Measurements from ENCODE around the gene PLAGL1.
"Not testable (repeated sequence)": the region's sequence is repeated elsewhere in the genome, so short reads cannot be mapped to it uniquely, and the experiment has no call there.

PLAGL1 gene, protein sequence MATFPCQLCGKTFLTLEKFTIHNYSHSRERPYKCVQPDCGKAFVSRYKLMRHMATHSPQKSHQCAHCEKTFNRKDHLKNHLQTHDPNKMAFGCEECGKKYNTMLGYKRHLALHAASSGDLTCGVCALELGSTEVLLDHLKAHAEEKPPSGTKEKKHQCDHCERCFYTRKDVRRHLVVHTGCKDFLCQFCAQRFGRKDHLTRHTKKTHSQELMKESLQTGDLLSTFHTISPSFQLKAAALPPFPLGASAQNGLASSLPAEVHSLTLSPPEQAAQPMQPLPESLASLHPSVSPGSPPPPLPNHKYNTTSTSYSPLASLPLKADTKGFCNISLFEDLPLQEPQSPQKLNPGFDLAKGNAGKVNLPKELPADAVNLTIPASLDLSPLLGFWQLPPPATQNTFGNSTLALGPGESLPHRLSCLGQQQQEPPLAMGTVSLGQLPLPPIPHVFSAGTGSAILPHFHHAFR

DNA sequence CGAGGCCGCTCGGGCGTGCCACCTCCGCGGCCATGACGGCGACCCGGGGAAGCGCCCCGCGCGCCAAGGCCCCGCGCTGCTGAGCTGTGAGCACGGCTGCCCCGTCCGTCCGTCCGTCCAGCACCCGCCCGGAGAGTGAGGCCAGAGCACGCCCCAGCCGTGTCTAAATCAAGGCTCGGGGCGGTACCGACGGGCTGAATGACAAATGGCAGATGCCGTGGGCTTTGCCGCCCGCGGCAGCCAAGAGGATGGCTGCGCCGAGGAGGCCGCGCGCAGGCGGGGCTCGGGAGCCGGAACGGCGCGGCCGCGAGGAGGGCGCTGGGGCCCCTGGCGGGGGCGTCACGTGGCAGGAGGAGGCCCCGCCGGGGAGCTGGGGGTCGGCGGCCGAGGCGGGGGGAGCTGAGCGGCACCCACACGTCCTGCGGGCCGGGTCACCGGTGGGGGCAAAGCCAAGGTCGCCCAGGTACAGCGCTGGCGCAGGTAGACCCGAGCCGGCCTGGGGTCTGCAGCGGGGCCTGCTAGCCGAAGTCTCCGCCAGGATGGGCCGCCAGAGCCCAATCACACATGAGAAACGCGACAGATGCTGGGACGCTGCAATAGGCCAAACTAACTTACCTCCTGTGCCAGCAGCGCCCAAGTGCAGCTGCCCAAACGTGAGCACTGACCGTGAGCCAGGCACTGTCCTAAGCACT lies at the start of gene PLAGL1:
TSS of gene PLAGL1 (minus strand) at position 140 of the 692 bp plus-strand sequence. CDS start 60,123 bp downstream, outside the sequence.
- peak; percentile 8 for DNase-seq (ENCODE audit: low read depth)

DNA sequence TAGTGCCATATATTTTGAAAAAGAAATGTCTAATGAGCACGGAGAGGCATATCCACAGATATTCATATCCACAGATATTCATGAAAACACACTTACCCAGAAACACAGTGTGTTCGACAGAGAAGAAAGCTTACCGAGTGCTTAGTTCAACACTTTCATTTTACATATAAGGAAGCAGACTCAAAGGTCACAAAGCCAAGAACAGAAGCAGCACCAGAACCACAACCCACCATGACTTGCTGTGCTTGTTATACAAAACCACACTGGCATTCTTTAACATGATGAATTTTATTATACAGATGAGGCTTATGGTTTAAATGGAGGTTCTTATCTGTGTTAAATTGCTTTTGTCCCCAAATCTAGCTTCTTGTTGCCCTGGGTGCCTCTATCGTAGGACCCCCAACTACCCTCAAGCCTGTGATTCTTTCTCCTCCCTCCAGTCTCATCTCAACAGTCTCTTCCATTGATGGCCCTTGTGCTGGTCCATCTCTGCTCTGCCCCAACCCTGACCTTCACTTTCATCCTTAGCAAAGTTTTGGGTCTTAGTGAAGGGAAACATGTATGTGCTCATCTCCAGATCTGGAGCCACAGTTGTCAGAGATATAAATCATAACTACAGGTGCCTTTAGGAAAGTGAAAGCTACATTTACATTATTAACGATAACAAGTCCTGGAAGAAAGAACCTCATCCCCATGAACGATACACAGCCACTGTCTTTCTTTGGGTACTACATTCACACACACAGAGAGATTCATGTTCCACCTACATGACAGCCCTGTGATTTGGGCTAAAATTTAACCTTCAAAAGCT lies 47.3 kb upstream of the PLAGL1 start:
- peak; percentile 28 for DNase-seq (ENCODE audit: low read depth)

DNA sequence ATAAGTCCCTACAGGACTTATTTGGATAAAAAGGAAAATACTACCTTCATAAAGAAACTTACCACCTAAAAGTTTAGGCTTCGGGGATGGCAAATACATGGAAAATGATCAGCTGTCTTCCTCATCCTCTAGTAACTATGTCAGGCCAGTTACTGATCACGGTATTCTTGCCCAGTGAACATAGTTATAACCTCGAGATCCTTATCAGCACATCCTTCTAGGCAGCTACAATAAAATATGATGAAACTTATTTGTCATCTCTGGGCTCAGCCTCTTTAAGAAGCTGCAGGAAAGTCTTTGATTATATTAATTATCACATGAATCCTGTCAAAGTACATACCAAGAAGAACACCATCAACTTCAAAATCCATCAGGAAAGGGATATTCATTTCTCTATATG lies 45.5 kb upstream of the PLAGL1 start:
- DNase-seq (ENCODE audit: low read depth) = no peak

DNA sequence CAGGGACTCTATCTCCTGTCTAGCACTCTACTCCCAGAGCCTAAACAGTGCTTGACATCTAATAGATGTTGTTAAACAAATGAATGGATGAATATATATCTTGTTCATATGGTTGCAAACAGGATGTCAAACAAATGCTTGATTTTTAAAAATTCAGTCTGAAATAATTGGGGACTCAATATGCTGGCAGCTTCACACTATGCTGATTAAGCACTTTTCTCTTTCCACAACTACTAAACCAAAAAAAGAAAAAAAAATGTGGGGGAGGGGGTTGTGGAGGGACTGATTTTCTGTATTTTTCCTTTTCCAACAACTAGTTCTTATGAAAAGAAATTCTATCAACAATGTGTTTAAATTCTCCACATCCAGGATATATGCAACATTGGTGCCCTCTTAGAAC lies 44.4 kb upstream of the PLAGL1 start:
- no peak for DNase-seq (ENCODE audit: low read depth)

DNA sequence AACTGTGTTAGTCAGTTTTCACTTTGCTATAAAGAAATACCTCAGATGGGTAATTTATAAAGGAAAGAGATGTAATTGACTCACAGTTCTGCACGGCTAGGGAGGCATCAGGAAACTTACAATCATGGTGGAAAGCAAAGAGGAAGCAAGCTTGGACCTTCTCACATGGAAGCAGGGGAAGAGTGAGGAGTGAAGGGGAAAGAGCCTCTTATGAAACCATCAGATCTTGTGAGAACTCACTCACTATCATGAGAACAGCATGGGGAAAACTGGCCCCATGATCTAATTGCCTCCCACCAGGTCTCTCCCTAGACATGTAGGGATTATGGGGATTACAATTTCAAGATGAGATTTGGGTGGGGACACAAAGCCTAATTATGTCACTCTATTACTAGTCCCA lies 41.3 kb upstream of the PLAGL1 start:
- no peak for DNase-seq (ENCODE audit: low read depth)

DNA sequence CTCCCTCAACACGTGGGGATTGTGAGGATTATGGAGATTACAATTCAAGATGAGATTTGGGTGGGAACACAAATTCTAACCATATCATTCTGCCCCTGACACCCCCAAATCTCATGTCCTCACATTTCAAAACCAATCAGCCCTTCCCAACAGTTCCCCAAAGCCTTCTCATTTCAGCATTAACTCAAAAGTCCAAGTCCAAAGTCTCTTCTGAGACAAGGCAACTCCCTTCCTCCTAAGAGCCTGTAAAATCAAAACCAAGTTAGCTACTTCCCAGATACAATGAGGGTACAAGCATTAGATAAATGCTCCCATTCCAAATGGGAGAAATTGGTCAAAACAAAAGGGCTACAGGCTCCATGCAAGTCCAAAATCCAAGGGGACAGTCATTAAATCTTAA lies 39.6 kb upstream of the PLAGL1 start:
- no peak for DNase-seq (ENCODE audit: low read depth)

DNA sequence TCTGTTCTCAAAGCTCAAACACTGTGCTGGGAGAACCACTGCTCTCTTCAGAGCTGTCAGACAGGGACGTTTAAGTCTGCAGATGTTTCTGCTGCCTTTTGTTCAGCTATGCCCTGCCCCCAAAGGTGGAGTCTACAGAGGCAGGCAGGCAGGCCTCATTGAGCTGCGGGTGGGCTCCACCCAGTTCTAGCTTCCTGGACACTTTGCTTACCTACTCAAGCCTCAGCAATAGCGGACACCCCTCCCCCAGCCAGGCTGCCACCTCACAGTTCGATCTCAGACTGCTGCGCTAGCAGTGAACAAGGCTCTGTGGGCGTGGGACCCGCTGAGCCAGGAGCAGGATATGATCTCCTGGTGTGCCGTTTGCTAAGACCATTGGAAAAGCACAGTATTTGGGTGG lies 38.6 kb upstream of the PLAGL1 start:
- DNase-seq (ENCODE audit: low read depth) = not testable (repeated sequence)

DNA sequence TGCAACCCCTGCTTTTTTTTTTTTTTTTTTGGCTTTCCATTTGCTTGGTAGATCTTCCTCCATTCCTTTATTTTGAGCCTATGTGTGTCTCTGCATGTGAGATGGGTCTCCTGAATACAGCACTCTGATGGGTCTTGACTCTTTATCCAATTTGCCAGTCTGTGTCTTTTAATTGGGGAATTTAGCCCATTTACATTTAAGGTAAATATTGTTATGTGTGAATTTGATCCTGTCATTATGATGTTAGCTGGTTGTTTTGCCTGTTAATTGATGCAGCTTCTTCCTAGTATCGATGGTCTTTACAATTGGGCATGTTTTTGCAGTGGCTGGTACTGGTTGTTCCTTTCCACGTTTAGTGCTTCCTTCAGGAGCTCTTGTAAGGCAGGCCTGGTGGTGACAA lies 36.9 kb upstream of the PLAGL1 start:
- not testable (repeated sequence) for DNase-seq (ENCODE audit: low read depth)

DNA sequence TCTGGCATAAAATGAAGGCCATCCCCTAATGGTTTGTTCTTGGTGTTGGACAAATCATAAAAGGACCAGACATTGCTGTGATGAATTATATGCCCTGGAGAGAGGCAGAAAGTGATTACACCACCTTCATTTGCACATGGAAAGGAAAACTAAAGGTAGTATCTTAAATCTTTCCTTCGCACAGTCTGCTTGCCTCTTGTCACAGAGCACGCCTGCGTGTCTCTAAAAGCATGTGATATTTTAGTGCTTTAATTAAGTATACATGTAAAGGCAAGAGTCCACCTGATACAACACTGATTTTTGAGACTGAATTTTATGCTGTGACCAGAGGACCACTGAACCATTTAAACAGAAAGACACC lies 28.8 kb upstream of the PLAGL1 start:
- DNase-seq (ENCODE audit: low read depth) = no peak

DNA sequence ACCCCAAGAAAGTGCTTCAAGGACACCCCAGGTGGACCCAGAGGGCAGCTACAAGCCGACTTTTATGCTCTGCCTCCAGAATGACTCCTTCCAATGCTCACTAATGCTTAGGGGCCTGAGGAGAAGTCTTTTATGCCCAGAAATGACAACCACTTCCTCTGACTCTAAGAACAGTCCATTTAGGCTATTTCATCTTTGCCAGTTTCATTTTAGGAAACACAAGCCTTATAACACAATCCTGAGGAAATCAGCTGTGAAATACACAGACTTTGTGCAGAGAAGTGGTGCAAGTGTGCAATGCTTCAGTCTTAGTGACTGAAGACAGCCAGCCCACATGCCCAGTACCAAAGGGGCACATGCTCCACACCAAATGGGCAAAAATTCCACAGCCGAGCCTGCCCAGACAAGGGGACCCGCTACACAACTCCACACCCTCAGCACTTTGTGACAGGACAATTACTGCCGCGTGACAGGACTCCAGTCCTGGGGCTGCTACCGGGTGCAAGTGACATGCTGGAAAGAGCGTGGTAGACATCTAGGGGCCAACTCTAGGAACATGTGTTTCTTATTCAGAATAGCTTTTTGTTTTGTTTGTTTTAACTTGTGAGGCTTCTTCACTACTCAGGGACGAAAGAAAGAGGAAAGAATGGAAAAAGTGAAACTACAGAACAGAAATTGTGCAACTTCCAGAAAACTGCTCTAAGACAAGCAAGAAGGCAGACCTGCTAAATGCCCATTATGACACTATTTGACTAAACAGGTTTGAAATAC lies 28.2 kb upstream of the PLAGL1 start:
- DNase-seq (ENCODE audit: low read depth) = no peak

DNA sequence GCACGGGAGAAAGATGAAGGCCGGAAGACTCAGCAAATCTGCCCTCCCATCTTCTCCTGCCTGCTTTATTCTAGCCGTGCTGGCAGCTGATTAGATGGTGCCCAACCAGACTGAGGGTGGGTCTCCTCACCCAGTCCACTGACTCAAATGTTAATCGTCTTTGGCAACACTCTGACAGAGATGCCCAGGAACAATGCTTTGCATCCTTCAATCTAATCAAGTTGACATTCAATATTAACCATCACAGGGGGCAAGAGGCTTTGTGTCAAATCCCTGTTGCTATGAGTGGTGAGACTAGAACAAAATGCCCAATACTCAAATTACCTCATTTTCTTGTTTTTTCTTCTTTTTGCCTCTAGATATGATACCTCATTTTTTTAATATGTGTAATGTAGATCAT lies 27.4 kb upstream of the PLAGL1 start:
- DNase-seq (ENCODE audit: low read depth) = no peak

DNA sequence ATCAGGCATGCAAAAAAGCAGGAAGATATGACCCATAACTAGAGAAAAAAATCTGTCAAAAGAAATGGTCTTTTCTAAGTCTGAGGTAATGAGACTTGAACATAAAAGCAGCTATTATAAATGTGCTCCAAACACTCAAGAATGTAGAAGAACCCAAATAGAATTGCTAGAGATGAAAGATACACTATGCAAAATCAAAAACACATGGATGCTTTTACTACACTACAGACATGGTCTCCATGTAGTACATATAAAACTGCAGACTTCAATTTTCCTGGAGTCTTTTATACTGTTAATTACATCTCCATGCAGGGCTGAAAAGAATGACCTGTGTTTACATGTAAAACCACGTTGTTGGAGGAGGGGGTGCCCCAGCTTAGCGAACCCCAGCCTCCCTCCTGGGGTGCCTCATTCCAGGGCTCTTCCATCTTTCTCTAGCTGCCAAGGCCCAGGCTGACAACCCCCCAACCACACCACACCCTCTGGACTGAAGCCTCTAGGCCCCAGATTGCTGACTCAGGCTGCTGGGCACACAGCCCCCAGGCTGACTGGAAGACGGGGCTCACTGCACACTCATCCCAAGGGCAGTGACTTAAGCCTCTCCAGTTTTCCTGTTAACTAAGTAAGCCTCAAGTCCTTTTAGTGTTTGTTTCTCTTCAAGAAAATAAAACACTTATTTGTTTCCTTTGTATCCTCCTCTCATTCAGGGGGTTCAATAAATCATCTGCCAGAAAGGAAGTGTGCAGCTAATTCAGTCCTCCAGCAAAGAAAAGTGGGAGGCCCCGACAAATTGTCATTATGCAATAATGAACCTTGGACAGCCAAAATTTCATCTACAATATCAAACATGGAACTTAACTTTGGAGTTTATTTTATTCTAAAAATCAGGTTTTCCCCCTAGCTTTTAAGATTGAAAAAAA lies 26.0 kb upstream of the PLAGL1 start:
- no peak for DNase-seq (ENCODE audit: low read depth)

DNA sequence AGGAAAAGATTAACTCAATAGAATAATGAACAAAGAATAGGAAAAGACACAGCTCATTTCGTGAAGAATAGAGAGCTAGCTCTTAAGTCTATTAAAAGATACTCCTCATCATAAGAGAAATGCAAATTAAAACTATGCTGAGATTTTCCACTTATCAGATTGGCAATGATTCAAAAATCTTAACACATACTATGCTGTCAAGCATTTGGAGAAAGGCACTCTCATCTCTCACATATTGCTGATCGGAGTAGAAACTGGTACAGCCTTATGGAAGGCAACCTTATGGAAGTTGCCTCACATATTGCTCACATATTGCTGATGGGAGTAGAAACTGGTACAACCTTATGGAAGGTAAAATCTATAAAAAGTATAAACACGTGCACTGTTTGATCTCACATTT lies 21.4 kb upstream of the PLAGL1 start:
- no peak for DNase-seq (ENCODE audit: low read depth)

DNA sequence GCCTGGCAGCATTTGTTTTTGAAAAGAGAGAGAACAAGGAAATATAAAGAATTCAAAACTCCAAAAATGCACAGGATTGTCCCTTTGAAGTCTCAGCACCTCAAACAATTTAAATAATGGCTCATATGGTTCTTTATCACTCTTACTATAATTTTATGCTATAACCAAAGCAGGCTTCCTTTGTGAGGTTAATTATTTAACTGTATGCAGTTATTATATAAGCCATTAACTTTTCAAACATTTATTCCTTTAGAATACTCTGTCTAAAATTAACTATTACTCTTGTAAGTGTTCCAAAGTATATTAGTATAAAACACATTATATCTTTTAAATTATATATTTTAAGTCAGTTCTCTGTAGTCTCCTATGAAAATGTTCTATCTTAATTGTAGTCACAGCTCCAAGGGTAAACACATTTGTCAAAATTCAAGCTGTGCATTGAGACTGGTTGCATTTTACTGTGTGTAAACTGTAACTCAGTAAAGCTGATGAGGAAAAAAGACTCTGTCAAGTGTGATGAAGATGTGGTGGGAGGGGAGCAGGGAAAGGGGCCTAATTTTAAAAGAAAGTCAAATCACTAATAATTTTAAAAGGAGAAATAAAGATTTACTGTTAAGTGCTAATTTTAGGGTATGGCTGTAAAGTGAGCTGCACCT lies 20.0 kb upstream of the PLAGL1 start:
- no peak for DNase-seq (ENCODE audit: low read depth)

DNA sequence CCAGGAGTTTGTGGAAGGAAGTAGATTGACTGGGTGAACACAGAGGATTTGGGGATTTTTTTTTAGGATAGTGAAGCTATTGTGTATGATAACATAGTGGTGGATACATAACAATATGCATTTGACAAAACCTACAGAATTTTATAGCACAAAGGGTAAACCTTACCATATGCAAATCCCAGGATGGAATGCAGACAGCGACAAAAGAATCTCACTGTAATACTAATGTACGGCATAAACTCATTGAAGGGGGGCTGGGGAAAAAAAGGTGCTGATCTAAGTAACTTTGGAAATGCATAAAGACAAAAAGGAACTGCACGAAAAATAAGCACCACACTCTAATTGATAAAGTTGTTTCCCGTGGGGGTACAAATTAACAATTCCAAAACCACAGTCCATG lies 15.2 kb upstream of the PLAGL1 start:
- no peak for DNase-seq (ENCODE audit: low read depth)

DNA sequence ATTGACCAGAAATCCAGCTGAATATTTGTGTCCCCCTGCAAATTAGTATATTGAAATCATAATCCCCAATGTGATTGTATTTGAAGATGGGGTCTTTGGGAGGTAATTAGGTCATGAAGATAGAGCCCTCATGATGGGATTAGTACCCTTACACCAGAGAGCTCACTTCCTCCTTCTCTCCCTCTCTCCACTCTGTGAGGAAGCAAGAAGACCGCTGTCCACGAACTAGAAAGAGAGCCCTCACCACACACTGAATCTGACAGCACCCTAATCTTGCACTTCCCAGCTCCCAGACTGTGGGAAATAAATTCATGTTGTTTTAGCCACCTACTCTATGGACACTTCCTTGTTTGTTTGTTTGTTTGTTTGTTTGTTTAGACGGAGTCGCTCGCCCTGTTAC lies 11.9 kb upstream of the PLAGL1 start:
- DNase-seq (ENCODE audit: low read depth) = no peak

DNA sequence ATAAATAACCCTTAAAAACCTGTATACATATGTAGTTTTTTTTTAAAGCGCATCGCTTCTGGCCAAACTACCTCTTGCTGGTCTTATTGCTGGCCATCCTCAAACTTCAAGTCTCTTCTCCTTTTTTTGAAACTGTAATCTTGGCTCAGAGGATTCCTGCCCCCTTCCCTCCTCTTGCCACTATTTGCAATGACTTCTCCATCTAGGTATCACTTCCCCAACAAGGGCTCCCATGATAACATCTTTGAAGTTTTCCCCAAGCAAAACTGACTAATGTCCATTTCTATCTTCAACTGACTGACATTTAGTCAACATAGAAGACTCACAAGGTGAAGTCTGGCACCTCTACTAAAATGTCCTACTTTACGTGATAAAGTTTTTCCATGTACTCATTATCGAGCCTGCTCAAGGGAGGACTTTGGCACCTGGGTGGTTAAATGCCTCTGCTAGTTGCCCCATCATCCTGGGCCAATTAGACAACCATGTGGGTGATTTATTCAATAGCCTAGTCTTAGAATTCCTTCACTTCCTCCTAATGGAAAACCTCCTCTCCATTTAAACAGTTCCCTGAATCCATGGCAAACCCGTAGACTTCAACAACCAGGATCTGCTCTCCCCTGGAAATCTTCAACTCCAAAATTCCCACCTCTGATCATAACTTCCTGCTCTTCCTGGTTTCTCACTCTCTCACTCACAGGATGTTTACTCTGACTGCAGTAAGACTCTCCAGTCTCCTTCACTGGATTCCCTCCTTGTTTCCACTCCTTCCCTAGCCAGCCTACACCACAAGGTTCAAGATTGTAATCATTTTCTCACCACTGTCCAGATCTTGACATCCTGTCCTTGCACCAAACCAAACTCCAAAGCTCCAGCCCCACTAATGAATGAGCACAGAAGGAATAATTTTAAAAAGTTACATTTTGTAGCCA lies 9.4 kb upstream of the PLAGL1 start:
- DNase-seq (ENCODE audit: low read depth) = no peak

DNA sequence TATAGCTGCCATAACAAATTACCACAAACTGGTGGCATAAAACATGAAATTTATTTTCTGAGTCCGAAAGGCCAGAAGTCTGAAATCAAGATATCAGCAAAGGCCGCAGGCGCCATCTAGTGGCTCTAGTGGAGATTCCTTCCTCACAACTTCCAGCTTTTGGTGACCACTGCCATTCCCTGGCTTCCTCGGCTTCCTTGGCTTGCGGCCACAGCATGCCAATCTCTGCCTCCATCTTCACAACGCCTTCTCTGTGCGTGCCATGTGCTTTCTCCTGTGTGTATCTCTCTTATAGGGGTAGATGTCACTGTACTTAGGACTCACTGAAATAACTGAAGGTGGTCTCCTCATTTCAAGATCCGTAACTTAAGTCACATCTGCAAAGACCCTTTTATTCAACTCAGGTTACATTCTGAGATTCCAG lies 5.4 kb upstream of the PLAGL1 start:
- peak; percentile 42 for DNase-seq (ENCODE audit: low read depth)

DNA sequence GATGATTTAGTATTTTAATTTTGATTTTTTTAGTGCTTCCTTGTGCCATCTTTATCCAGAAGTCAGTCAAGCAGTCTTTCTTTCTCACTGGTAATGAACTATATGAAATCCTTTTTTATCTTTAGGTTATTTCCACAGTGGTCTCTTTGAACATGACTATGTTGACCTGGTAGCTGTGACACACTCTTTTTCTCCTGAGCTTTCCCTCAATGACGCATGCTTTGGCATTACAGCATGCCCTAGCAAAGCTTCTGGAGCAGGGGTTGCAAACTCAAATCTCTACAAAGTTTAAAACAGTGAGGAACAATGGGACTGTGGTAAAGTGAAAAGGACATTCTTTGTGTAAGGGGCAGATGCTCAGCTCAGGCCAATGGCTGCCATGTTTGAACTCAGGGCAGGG lies 4.5 kb upstream of the PLAGL1 start:
- no peak for DNase-seq (ENCODE audit: low read depth)
